Esophagus (tissue), 2 donors: Measurements from ENCODE around the gene BZW1. TPM values are rescaled to one million over a fixed set of nuclear protein-coding genes. Genes with fewer than 3 reads are reported as not detected.
A peak's percentile ranks its signal among the peaks of the same experiment; 100 is the strongest.

Experiments used
- H3K27ac ChIP-seq, 2 donors: one replicate each; pipeline ENCODE4 v1.5.1; 2013; ENCODE audit warnings: low read depth in 2 of 2, mild to moderate bottlenecking in 2 of 2, inconsistent platforms in 1 of 2, low read length in 1 of 2, moderate library complexity in 1 of 2
- H3K27me3 ChIP-seq, 2 donors: one replicate each; pipeline ENCODE4 v1.6.1; 2013; ENCODE audit warnings: low read length in 2 of 2, control low read depth in 1 of 2, mild to moderate bottlenecking in 1 of 2; ENCODE audit not compliant: insufficient read depth in 2 of 2, control insufficient read depth in 1 of 2
- H3K36me3 ChIP-seq, 2 donors: one replicate each; pipeline ENCODE4 v1.6.1; 2013; ENCODE audit warnings: low read length in 1 of 2; ENCODE audit not compliant: control insufficient read depth in 2 of 2, insufficient read depth in 2 of 2
- H3K4me1 ChIP-seq, 2 donors: one replicate each; pipeline ENCODE4 v1.6.1; 2013; ENCODE audit warnings: low read length in 1 of 2; ENCODE audit not compliant: control insufficient read depth in 2 of 2, insufficient read depth in 2 of 2
- H3K4me3 ChIP-seq, 2 donors: one replicate each; pipeline ENCODE4 v1.5.1; 2013; ENCODE audit warnings: low read length in 2 of 2, mild to moderate bottlenecking in 2 of 2, low read depth in 1 of 2, moderate library complexity in 1 of 2
- H3K9me3 ChIP-seq, 2 donors: one replicate each; pipeline ENCODE4 v1.6.1; 2013; ENCODE audit warnings: mild to moderate bottlenecking in 2 of 2, low read depth in 1 of 2, low read length in 1 of 2, moderate library complexity in 1 of 2; ENCODE audit not compliant: control insufficient read depth in 2 of 2, insufficient read depth in 1 of 2
- WGBS, 2 donors: extraction: QIAGEN DNeasy Blood & Tissue Kit; methylation state at CpG; one replicate each; pipeline ENCODE4 v1.1.7; 2013; 5-methylcytosine and 5-hydroxymethylcytosine counted together
- polyA plus RNA-seq, 2 donors: library from polyadenylated mRNA; stranded (reverse); fragments of 200-250 nt; gene quantifications; one replicate each; pipeline ENCODE4 v1.2.3, GENCODE V29; 2013
- donor health status: healthy with polysubstance abuse.
- donor health status: Bipolar disorder and iron deficiency.

BZW1 gene
- polyA plus RNA-seq, 2 donors, result 62.4 to 103 TPM

- H3K9me3 ChIP-seq, result no peaks in the 10 kb centered on the region
- WGBS, 2 donors, result 83 to 90% methylated on average over 1 of the region's 1 CpG
- H3K4me3 ChIP-seq, result no peak overlapping the region
- no peak overlapping the region for H3K27ac ChIP-seq
- no peaks in the 10 kb centered on the region for H3K27me3 ChIP-seq
- no peaks in the 10 kb centered on the region for H3K4me1 ChIP-seq
- H3K36me3 ChIP-seq, result no peaks in the 10 kb centered on the region
Measured at GRCh38 chr2:200774920-200775319, 36.8 kb upstream of the BZW1 start.

- Histone ChIP-seq H3K4me3 (no peak overlapping the region), H3K36me3 (no peaks in the 10 kb centered on the region), H3K27ac (no peak overlapping the region), H3K9me3 (no peaks in the 10 kb centered on the region), H3K4me1 (no peaks in the 10 kb centered on the region), H3K27me3 (no peaks in the 10 kb centered on the region)
Measured at GRCh38 chr2:200777275-200777674, 34.4 kb upstream of the BZW1 start.

GRCh38 chr2:200778038-200778437 lies 33.7 kb upstream of the BZW1 start:
- Histone ChIP-seq H3K36me3 (no peaks in the 10 kb centered on the region), H3K9me3 (no peaks in the 10 kb centered on the region), H3K4me1 (no peaks in the 10 kb centered on the region), H3K27ac (no peak overlapping the region), H3K27me3 (no peaks in the 10 kb centered on the region), H3K4me3 (no peak overlapping the region)
- 60 to 65% methylated on average over 7 of the region's 7 CpGs for WGBS, 2 donors

- Histone ChIP-seq H3K27ac (no peak overlapping the region), H3K9me3 (no peaks in the 10 kb centered on the region), H3K27me3 (no peaks in the 10 kb centered on the region), H3K4me1 (no peaks in the 10 kb centered on the region), H3K36me3 (no peaks in the 10 kb centered on the region), H3K4me3 (no peak overlapping the region)
- 85 to 91% methylated on average over 2 of the region's 2 CpGs for WGBS, 2 donors
Measured at GRCh38 chr2:200779214-200779613, 32.5 kb upstream of the BZW1 start.

- H3K4me1 ChIP-seq, result no peaks in the 10 kb centered on the region
- H3K9me3 ChIP-seq, result no peaks in the 10 kb centered on the region
- no peaks in the 10 kb centered on the region for H3K27me3 ChIP-seq
- peak overlapping the region in 1 of 2 donors; percentile 6 for H3K27ac ChIP-seq
- H3K36me3 ChIP-seq, result no peaks in the 10 kb centered on the region
- H3K4me3 ChIP-seq, result no peak overlapping the region
- 70 to 81% methylated on average over 5 of the region's 5 CpGs for WGBS, 2 donors
Measured at GRCh38 chr2:200781616-200782015, 30.1 kb upstream of the BZW1 start.

- Histone ChIP-seq H3K27me3 (no peaks in the 10 kb centered on the region), H3K9me3 (no peaks in the 10 kb centered on the region), H3K4me1 (no peaks in the 10 kb centered on the region), H3K4me3 (no peak overlapping the region), H3K36me3 (no peaks in the 10 kb centered on the region), H3K27ac (no peak overlapping the region)
- 63 to 71% methylated on average over 4 of the region's 4 CpGs for WGBS, 2 donors
Measured at GRCh38 chr2:200782251-200782650, 29.5 kb upstream of the BZW1 start.

- Histone ChIP-seq H3K27me3 (no peaks in the 10 kb centered on the region), H3K9me3 (no peaks in the 10 kb centered on the region), H3K4me1 (no peaks in the 10 kb centered on the region), H3K4me3 (no peak overlapping the region), H3K27ac (no peak overlapping the region), H3K36me3 (no peaks in the 10 kb centered on the region)
Measured at GRCh38 chr2:200784215-200784614, 27.5 kb upstream of the BZW1 start.

GRCh38 chr2:200786423-200786822 lies 25.3 kb upstream of the BZW1 start:
- peak overlapping the region; percentile 82 to 85 for H3K27ac ChIP-seq

GRCh38 chr2:200786826-200787225 lies 24.9 kb upstream of the BZW1 start:
- peaks cover 0 to 3% of the 10 kb centered on the region in 2 donors for H3K4me1 ChIP-seq
- no peaks in the 10 kb centered on the region for H3K36me3 ChIP-seq
- H3K27ac ChIP-seq, result peak overlapping the region; percentile 82 to 85
- no peaks in the 10 kb centered on the region for H3K27me3 ChIP-seq
- WGBS, 2 donors, result 39 to 45% methylated on average over 3 of the region's 3 CpGs
- H3K4me3 ChIP-seq, result no peak overlapping the region
- no peaks in the 10 kb centered on the region for H3K9me3 ChIP-seq

More at GRCh38 chr2:200786423-200786822, 25.3 kb upstream of the BZW1 start:
- Histone ChIP-seq H3K36me3 (no peaks in the 10 kb centered on the region), H3K9me3 (no peaks in the 10 kb centered on the region), H3K4me1 (peaks cover 0 to 3% of the 10 kb centered on the region in 2 donors), H3K4me3 (no peak overlapping the region), H3K27me3 (no peaks in the 10 kb centered on the region)
- WGBS, 2 donors, result 24 to 38% methylated on average over 2 of the region's 2 CpGs

- Histone ChIP-seq H3K27ac (peak overlapping the region; percentile 57 to 83), H3K4me3 (no peak overlapping the region), H3K36me3 (no peaks in the 10 kb centered on the region), H3K4me1 (peaks cover 0 to 3% of the 10 kb centered on the region in 2 donors), H3K9me3 (no peaks in the 10 kb centered on the region), H3K27me3 (no peaks in the 10 kb centered on the region)
- 55 to 71% methylated on average over 16 of the region's 16 CpGs for WGBS, 2 donors
Measured at GRCh38 chr2:200787351-200788120, 24.2 kb upstream of the BZW1 start.
